GM19372 (cell line): Measurements from ENCODE around the gene E2F4.
A peak's percentile ranks its signal among the peaks of the same experiment; 100 is the strongest.

Experiments used
- ATAC-seq: cut with Tn5 transposase; IDR thresholded peaks from one replicate; pipeline ENCODE4 v1.9.1; 2021; ENCODE audit warnings: mild to moderate bottlenecking, low read depth, moderate library complexity; ENCODE audit not compliant: unreplicated experiment

The E2F4 gene

GRCh38 chr16:67157892-67158635 lies 33.9 kb upstream of the E2F4 start:
- ATAC-seq: no peak

GRCh38 chr16:67158637-67159600 lies 33.0 kb upstream of the E2F4 start:
- ATAC-seq: peak; percentile 31

GRCh38 chr16:67161595-67162058 lies 30.3 kb upstream of the E2F4 start:
- no peak for ATAC-seq

- no peak for ATAC-seq
Observed at GRCh38 chr16:67162506-67163163, 29.3 kb upstream of the E2F4 start.

GRCh38 chr16:67163164-67163998 lies 28.6 kb upstream of the E2F4 start:
- ATAC-seq: no peak

- no peak for ATAC-seq
Observed at GRCh38 chr16:67163999-67164558, 27.9 kb upstream of the E2F4 start.

GRCh38 chr16:67164599-67165061 lies 27.3 kb upstream of the E2F4 start, which contains the start of gene HSF4:
Gene HSF4, plus strand, starts transcription at chr16:67164745. Its CDS starts 67 bp downstream, at chr16:67164812.
- ATAC-seq: no peak

- no peak for ATAC-seq
Observed at GRCh38 chr16:67165121-67166078, 26.6 kb upstream of the E2F4 start.

- no peak for ATAC-seq
Observed at GRCh38 chr16:67166110-67166547, 25.8 kb upstream of the E2F4 start.

GRCh38 chr16:67166598-67167168 lies 25.3 kb upstream of the E2F4 start:
- ATAC-seq: no peak

- no peak for ATAC-seq
Observed at GRCh38 chr16:67167588-67167987, 24.4 kb upstream of the E2F4 start.

- ATAC-seq: no peak
Observed at GRCh38 chr16:67169011-67169451, 22.9 kb upstream of the E2F4 start.

GRCh38 chr16:67169642-67170167 lies 22.2 kb upstream of the E2F4 start:
- no peak for ATAC-seq

- ATAC-seq: no peak
Observed at GRCh38 chr16:67170168-67170948, 21.6 kb upstream of the E2F4 start, which contains the start of gene NOL3. Gene NOL3, plus strand, starts transcription at chr16:67170538.

GRCh38 chr16:67170949-67171649 lies 20.9 kb upstream of the E2F4 start:
- no peak for ATAC-seq

- ATAC-seq: no peak
Observed at GRCh38 chr16:67173323-67173722, 18.6 kb upstream of the E2F4 start.
